ENCODE measurements around the gene ALG1L2.
"Not testable (repeated sequence)": the region's sequence is repeated elsewhere in the genome, so short reads cannot be mapped to it uniquely, and the experiment has no call there.

DNA sequence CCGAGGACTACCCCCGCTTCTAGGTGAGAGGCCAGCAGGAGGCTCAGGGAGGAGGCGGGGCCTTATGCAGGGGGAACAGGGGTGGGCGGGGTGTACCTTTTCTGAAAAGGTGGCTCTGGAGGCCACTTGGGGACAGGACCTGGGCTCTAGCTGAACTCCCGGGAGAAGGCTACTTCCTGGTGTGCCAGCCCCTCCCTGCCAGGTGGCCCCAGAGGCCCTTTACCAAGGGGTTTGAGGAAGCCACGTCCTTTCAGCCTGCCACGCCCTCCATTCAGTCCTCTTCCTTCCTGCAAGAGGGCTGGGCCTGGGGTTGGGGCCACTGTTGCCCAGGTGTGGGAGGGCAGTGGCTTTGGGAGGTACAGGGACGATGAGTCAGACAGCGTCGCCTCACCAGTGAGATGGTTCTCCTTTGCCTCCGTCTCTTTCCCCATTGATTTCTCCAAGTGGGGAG lies 12.9 kb downstream of the ALG1L2 start:
- not testable (repeated sequence) for TF ChIP-seq SIN3A (IDR thresholded peaks at IDR 0.05; ENCODE audit: borderline replicate concordance, low read depth, low read length); YY1 (IDR thresholded peaks at IDR 0.05; ENCODE audit: low read depth); RFX5 (IDR thresholded peaks at IDR 0.05; ENCODE audit: low read length); JUND (IDR thresholded peaks at IDR 0.05); EP300 (IDR thresholded peaks at IDR 0.05; ENCODE audit: borderline replicate concordance in 1 of 2, low read depth in 1 of 2, low read length in 1 of 2); POLR2AphosphoS5 (IDR thresholded peaks at IDR 0.05; ENCODE audit: low read depth, low read length); TAF1 (IDR thresholded peaks at IDR 0.05; ENCODE audit: borderline replicate concordance, low read depth, low read length); SMC3 (IDR thresholded peaks at IDR 0.05; ENCODE audit: low read depth, low read length); GABPA (IDR thresholded peaks at IDR 0.05; ENCODE audit: low read depth)
- TF ChIP-seq, protein P1, sequence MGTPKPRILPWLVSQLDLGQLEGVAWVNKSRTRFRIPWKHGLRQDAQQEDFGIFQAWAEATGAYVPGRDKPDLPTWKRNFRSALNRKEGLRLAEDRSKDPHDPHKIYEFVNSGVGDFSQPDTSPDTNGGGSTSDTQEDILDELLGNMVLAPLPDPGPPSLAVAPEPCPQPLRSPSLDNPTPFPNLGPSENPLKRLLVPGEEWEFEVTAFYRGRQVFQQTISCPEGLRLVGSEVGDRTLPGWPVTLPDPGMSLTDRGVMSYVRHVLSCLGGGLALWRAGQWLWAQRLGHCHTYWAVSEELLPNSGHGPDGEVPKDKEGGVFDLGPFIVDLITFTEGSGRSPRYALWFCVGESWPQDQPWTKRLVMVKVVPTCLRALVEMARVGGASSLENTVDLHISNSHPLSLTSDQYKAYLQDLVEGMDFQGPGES (IDR thresholded peaks at IDR 0.05; ENCODE audit: low read depth, low read length) = not testable (repeated sequence)
- TF ChIP-seq, protein P2, sequence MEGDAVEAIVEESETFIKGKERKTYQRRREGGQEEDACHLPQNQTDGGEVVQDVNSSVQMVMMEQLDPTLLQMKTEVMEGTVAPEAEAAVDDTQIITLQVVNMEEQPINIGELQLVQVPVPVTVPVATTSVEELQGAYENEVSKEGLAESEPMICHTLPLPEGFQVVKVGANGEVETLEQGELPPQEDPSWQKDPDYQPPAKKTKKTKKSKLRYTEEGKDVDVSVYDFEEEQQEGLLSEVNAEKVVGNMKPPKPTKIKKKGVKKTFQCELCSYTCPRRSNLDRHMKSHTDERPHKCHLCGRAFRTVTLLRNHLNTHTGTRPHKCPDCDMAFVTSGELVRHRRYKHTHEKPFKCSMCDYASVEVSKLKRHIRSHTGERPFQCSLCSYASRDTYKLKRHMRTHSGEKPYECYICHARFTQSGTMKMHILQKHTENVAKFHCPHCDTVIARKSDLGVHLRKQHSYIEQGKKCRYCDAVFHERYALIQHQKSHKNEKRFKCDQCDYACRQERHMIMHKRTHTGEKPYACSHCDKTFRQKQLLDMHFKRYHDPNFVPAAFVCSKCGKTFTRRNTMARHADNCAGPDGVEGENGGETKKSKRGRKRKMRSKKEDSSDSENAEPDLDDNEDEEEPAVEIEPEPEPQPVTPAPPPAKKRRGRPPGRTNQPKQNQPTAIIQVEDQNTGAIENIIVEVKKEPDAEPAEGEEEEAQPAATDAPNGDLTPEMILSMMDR (IDR thresholded peaks at IDR 0.05) = not testable (repeated sequence)
- TF ChIP-seq, protein P3, sequence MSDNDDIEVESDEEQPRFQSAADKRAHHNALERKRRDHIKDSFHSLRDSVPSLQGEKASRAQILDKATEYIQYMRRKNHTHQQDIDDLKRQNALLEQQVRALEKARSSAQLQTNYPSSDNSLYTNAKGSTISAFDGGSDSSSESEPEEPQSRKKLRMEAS (IDR thresholded peaks at IDR 0.05; ENCODE audit: low read depth) = not testable (repeated sequence)
- TF ChIP-seq, protein P4, sequence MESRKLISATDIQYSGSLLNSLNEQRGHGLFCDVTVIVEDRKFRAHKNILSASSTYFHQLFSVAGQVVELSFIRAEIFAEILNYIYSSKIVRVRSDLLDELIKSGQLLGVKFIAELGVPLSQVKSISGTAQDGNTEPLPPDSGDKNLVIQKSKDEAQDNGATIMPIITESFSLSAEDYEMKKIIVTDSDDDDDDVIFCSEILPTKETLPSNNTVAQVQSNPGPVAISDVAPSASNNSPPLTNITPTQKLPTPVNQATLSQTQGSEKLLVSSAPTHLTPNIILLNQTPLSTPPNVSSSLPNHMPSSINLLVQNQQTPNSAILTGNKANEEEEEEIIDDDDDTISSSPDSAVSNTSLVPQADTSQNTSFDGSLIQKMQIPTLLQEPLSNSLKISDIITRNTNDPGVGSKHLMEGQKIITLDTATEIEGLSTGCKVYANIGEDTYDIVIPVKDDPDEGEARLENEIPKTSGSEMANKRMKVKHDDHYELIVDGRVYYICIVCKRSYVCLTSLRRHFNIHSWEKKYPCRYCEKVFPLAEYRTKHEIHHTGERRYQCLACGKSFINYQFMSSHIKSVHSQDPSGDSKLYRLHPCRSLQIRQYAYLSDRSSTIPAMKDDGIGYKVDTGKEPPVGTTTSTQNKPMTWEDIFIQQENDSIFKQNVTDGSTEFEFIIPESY (IDR thresholded peaks at IDR 0.05; ENCODE audit: borderline replicate concordance, low read depth) = not testable (repeated sequence)

All from SK-N-SH (cell line).